Mucosa of descending colon (tissue), 3 donors: Measurements from ENCODE around the gene C6orf47. TPM values are rescaled to one million over a fixed set of nuclear protein-coding genes. Genes with fewer than 3 reads are reported as not detected.

Experiments used
- ATAC-seq: fragments of 200-7000 bp; cut with Tn5 transposase; one replicate; pipeline ENCODE4 v1.9.1; 2020; ENCODE audit warnings: mild to moderate bottlenecking, moderate library complexity
- DNase-seq, 3 donors: peaks; one replicate each; pipeline ENCODE4 v3.0.0-alpha.2; 2020
- H3K36me3 ChIP-seq: fragments of 200-600 bp; one replicate; pipeline ENCODE4 v1.8.0; 2021; ENCODE audit warnings: low read depth, mild to moderate bottlenecking
- H3K4me1 ChIP-seq: fragments of 200-600 bp; one replicate; pipeline ENCODE4 v1.8.0; 2021; ENCODE audit warnings: low read depth, mild to moderate bottlenecking
- H3K4me3 ChIP-seq: fragments of 200-600 bp; one replicate; pipeline ENCODE4 v1.8.0; 2021; ENCODE audit warnings: mild to moderate bottlenecking
- H3K9me3 ChIP-seq: fragments of 200-600 bp; one replicate; pipeline ENCODE4 v1.8.0; 2021; ENCODE audit warnings: mild to moderate bottlenecking
- CTCF ChIP-seq: fragments of 200-600 bp; IDR thresholded peaks from one replicate; pipeline ENCODE4 v1.8.0; 2022; ENCODE audit warnings: antibody characterized with exemption, mild to moderate bottlenecking
- intact Hi-C, 2 donors: fragments of 100-400 bp; cut with DNase I in 1 of 2; cut with micrococcal nuclease in 1 of 2; formaldehyde crosslinking; loops; one replicate each; pipeline versions ENCODE4 v1.11.0 to v1.11.1; 2022; cut with DNase I, micrococcal nuclease
- total RNA-seq, 3 donors: library from RNA; stranded (reverse); fragmentation: NEBNext Ultra II Directional in 2 of 3; extraction: Animal tissue kit (Norgen Biotek cat#: 25700) in 2 of 3; gene quantifications; one replicate each; pipeline versions ENCODE4 v1.2.1 to v1.2.4, GENCODE V29; 2021 to 2023
- donor health status: DM: no; HTN: no; CAD: no; lungs with moderate emphysema.
- donor health status: DM: no; HTN: no; CAD: no.
- donor health status: DM: no; HTN: yes; CAD: no.

Gene C6orf47
- total RNA-seq, 3 donors from 2014 or later = 28.5 to 33.0 (median 32.3) TPM

DNA sequence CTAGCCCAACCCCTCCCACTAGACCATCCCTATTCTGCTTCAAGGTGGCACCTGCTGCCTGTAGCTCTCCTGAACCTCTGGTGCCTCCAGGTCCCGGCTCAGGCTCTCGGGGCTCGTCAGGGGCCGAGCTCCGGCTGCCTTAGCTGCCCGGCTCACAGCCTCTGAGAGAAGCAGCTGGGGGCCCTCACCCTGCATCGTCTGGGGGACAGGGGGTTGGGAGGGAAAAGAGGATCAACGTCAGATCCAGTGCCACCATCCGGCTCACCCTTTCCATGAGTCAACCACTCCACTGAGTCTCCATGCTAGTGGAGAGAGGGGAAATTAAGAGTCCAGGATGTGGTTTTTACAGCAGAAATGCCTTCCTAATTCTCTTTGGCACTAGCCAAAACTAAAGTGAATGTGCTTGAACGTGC, 21.1 kb downstream of the C6orf47 start:
- intact Hi-C loops = no loop called here
- no peaks in the 10 kb centered on the region for H3K4me1 ChIP-seq
- ATAC-seq = no peak
- DNase-seq = no peak
- H3K36me3 ChIP-seq = peaks cover 17% of the 10 kb centered on the region
- no peak overlapping the region for H3K4me3 ChIP-seq
- H3K9me3 ChIP-seq = no peaks in the 10 kb centered on the region
- no peak for TF ChIP-seq CTCF

DNA sequence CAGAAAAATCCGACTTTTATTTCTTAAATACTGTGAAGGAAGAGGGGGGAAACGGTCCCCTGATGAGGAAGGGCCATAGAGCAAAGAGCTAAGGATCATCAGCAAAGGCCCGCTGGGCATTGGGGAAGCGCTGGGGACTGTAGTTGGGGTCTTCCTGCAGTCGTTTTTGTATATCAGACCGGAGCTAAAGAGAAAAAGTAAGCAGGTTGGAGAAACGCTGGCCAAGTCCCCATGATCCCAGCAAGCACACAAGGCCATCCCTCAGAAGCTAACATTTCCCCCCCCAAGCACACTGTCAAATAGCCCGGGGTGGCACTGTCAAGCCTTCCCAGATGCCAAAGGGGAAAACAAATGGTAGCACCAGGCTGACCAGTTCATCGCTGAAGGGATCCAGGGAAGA, 21.5 kb downstream of the C6orf47 start:
- intact Hi-C loops = no loop called here
- no peak for DNase-seq
- Histone ChIP-seq H3K4me3 (no peak overlapping the region), H3K4me1 (no peaks in the 10 kb centered on the region), H3K9me3 (no peaks in the 10 kb centered on the region), H3K36me3 (peaks cover 17% of the 10 kb centered on the region)
- peak; percentile 3 for ATAC-seq
- TF ChIP-seq CTCF = no peak

- H3K4me3 ChIP-seq = no peak overlapping the region
- no peak for TF ChIP-seq CTCF
- H3K4me1 ChIP-seq = no peaks in the 10 kb centered on the region
- ATAC-seq = no peak
- no peaks in the 10 kb centered on the region for H3K9me3 ChIP-seq
- peaks cover 17% of the 10 kb centered on the region for H3K36me3 ChIP-seq
- intact Hi-C loops = no loop called here
- DNase-seq = no peak
Observed at GRCh38 chr6:31636698-31637596, 23.6 kb downstream of the C6orf47 start.

DNA sequence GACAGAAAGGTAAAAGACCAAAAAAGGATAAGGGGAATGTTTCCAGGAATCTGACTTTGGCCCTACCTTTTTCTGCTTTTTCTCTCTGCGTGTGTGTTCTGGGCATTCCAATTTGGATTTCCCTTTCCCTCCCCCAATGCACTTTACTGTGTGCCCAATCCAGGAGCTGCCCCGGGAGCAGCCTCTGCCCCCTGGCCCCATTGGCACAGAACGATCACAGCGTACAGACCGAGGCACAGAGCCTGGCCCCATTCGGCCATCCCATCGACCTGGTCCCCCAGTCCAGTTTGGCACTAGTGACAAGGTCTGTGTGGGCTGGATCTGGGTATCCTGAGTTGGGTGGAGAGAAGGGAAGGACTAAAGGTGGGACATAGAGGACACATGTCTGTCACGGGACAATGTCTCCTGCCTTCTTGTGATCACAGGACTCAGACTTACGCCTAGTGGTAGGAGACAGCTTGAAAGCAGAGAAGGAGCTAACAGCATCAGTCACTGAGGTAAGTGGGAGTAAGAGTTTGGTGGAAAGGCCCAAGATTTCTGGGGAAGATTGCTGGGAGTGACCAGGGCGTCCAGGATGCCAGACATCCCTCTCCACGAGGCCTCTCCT, 25.5 kb downstream of the C6orf47 start:
- Histone ChIP-seq H3K4me3 (no peak overlapping the region), H3K36me3 (peaks cover 7% of the 10 kb centered on the region), H3K4me1 (no peaks in the 10 kb centered on the region), H3K9me3 (no peaks in the 10 kb centered on the region)
- TF ChIP-seq CTCF = no peak
- no peak for ATAC-seq
- DNase-seq = no peak
- intact Hi-C loops = no loop called here

- Histone ChIP-seq H3K4me3 (no peak overlapping the region), H3K36me3 (peaks cover 12% of the 10 kb centered on the region), H3K4me1 (no peaks in the 10 kb centered on the region), H3K9me3 (no peaks in the 10 kb centered on the region)
- ATAC-seq (no peak), DNase-seq (no peak)
- intact Hi-C loops = no loop called here
- TF ChIP-seq CTCF = no peak
Observed at GRCh38 chr6:31634131-31634530, 26.4 kb downstream of the C6orf47 start.
